GM21619 (cell line): ENCODE measurements around the gene SREK1.
"Not testable (repeated sequence)": the region's sequence is repeated elsewhere in the genome, so short reads cannot be mapped to it uniquely, and the experiment has no call there.

ENCODE experiments used
- ATAC-seq: cut with Tn5 transposase; IDR thresholded peaks from one replicate; pipeline ENCODE4 v1.9.1; 2021; ENCODE audit not compliant: unreplicated experiment

SREK1 gene, protein sequence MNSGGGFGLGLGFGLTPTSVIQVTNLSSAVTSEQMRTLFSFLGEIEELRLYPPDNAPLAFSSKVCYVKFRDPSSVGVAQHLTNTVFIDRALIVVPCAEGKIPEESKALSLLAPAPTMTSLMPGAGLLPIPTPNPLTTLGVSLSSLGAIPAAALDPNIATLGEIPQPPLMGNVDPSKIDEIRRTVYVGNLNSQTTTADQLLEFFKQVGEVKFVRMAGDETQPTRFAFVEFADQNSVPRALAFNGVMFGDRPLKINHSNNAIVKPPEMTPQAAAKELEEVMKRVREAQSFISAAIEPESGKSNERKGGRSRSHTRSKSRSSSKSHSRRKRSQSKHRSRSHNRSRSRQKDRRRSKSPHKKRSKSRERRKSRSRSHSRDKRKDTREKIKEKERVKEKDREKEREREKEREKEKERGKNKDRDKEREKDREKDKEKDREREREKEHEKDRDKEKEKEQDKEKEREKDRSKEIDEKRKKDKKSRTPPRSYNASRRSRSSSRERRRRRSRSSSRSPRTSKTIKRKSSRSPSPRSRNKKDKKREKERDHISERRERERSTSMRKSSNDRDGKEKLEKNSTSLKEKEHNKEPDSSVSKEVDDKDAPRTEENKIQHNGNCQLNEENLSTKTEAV

DNA sequence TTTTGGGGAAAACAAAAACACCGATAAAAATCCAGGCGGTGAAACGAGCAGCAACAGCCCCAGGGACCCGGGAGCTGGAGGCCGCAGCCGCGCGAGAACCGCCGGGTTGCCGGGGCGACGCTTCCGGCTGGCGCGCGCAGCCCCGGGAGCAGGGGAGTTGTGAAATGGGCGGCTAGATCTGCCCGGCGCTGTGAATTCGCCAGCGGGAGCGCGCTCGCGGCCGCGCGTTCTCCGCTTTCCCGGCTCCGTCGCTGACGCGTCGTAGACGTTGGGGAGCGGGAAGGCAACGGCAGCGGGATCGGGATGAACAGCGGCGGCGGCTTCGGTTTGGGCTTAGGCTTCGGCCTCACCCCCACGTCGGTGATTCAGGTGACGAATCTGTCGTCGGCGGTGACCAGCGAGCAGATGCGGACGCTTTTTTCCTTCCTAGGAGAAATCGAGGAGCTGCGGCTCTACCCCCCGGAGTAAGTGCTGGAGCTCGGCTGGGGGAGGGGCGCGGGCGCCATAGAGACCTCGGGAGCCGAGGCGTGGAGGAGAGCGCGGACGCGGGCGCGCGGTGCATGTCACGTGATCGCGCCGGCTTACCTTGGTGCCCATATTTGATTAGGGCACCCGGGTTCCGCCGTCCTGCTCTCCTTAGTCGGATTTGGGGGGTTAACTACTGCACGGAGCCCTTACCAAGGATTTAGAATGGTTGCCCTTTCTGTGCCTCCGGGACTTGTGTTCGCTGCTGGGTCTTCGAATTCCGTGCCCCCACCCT, at the start of gene SREK1:
Gene SREK1 (plus strand): TSS at position 227 of the 760 bp plus-strand sequence. CDS start 77 bp downstream, at position 304.
- ATAC-seq = peak; percentile 87

DNA sequence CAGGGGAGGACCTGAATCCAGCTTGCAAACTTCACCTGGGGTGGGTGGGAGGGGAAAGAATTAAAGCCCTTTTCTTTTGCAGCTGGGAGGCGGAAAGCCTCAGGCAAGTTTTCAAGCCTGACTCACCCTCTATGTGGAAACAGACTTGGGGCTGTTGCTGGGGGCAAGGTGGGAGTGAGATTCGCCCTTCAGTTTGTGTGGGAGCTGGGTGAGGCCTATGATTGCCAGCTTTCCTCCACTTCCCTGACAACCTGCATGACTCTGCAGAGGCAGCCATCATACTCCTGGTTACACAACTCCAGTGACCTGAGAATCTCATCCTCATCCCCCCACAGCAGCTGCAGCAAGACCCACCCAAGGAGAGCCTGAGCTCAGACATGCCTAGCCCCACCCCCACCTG, 43.2 kb upstream of the SREK1 start:
- no peak for ATAC-seq

DNA sequence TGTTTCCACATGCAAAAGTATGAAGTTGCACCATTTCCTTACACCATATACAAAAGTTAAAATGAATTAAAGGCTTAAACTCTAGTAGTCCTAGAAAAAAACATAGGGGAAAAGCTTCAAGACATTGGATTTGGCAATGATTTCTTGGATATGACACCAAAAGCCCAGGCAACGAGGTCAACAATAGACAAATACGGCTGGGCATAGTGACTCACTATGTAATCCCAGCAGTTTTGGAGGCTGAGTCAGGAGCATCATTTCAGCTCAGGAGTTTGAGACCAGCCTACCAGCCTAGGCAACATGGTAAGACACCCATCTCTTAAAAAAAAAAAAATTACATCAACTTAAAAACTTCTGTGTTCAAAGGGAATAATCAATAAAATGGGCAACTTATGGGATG, 30.9 kb upstream of the SREK1 start:
- no peak for ATAC-seq

DNA sequence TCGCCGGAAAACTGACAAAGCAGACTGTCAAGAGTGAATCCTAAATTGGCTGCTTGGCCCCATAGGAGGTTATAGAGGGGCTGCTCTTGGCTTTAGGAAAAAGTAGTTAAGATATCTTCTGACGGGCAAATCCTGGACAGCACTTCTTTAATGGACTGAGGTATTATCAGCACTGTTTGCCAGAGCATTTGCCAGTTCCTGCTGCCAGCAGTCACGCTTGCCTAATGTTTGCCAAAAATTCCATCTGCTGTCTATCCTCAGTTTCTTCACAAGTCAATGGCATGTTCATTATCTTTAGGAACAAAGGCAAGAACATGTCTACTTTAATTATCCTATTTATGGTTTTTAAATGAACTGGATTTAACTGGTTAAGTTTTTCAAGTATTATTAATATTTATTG, 25.8 kb upstream of the SREK1 start:
- ATAC-seq = no peak

DNA sequence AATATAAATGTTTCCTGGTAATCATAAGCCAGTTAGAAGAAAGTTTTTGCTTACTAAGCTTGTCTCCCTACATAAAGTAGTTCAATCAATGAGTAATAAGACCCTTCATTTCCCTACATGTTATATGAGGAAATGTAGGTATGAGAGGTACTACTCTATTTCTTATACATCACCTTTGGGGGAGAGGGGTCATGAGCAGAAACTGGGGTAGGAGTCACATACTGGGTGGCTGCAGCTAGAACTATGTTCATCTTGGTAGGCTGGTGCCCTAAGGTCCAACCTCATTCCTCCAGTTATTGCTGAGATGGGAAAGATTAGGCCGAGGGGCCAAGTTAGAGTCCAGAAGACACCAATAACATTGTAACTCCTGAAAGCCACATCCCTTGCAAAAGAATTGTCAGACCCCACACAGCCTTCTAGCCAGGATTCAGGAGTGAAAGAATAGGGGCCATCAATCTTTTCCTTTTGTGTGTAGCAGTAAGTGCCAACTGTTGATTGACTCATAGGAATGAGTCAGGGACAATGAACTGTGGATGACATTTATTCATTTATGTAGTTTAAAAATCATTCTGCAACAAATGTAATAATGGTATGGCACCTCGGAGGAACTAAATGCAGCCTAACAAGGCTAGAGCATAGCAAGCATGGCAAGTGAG, 21.6 kb upstream of the SREK1 start:
- no peak for ATAC-seq

DNA sequence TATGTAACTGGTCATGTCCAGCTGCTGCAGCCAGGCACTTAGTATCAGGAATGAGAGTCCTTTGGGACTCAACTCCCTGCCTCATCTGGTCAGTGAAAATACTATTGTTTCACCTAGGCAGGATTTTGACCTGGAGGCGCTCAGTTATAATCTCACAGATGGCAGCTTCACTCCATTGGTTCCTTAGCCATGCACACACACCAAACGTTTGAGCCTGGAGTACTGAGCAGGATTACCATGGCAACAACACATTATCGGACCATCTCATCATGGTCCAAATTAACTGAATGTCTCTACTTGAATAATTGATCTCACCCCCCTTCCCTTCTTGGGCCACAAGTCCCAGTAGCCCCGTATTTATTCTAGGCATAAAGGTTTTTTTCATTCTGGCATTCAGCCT, 15.0 kb upstream of the SREK1 start:
- no peak for ATAC-seq

DNA sequence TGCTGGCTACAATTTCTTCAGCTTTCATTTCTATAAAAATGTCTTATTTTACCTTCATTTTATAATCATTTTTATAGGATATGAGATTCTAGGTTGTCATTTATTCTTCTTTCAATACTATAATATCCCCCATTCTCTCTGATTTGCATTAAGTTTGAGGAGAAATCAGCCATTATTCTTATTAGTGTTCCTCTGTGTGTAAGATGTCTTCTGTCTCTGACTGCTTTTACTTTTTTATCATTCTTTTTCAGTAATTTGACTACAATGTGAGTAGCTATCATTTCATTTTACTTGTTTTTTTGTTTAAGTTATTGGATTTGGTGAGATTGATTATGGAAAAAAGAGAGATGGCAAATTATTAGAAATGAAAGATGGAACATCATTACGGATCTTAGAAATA, 13.6 kb upstream of the SREK1 start:
- no peak for ATAC-seq

DNA sequence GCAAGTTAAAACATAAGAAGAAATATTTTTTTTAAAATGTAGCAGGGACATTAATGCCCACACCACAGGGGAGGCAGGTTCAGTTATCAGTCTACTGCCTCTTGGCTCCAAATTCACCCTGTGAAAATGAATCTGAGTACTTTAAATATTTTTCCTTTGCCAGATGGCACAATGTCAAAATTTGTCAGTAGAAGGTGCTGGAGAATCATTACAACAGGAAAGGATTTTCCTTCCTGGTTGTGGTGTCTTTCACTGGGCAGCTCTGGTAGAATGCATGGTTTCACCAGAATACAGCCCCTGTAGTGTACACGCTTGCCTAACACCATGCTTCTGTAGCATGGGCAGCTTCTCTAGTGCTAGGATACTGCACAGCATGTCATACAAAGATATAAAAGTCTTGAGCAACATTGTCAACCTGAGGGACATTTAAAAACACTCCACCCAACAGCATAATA, 9.7 kb upstream of the SREK1 start:
- no peak for ATAC-seq

DNA sequence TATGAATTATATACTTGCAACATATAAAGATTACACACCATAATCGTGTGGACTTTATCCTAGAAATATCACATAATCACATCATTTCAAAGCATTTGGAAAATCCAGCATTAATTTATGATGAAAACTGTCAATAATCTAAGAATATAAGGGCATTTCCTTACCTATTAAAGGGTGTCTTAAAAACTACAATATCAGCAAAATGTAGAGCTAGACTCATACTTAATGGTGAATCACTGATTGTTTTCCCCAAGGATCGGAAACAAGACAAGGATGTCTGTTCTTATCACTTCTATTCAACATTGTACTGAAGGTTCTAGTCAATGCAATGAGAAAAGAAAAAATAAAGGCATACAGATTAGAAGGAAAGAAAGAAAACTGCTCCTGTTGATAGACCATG, 8.0 kb upstream of the SREK1 start:
- no peak for ATAC-seq

DNA sequence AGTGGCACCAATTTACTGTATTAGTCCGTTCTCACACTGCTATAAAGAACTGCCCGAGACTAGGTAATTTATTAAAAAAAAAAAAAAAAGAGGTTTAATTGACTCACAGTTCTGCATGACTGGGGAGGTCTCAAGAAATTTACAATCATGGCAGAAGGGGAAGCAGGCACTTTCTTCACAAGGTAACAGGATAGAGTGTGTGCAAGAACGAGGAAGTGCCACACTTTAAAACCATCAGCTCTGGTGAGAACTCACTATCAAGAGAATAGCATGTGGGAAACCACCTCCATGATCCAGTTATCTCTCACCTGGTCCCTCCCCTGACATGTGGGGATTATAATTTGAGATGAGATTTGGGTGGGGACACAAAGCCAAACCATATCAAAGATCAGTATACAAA, 7.2 kb upstream of the SREK1 start:
- ATAC-seq = not testable (repeated sequence)

DNA sequence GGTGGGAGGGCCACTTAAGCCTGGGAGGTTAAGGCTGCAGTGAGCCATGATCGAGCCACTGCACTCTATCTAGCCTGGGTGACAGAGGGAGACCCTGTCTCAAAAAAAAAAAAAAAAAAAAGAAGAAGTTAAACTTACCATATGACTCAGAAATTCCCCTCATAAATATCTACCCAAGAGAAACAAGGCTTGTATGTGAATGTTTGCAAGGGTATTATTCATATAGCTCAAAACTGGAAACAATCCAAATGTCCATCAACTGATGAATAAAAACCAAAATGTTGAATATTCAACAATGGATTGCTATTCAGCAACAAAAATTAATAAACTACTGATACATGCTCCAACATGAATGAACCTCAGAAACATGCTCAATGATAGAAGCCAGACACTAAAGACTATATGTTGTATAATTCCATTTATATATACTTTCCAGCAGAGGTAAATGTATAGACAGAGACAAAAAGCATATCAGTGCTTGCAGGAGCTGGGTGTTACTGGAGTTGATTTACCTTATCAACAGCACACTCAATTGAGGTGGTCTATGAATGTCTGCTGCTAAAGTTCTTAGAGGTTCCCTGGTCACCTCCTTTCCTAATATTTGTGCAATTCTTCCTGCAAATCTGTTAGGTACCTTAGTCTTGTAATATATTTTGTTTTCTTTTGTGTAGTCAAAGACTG, 5.3 kb upstream of the SREK1 start:
- no peak for ATAC-seq

DNA sequence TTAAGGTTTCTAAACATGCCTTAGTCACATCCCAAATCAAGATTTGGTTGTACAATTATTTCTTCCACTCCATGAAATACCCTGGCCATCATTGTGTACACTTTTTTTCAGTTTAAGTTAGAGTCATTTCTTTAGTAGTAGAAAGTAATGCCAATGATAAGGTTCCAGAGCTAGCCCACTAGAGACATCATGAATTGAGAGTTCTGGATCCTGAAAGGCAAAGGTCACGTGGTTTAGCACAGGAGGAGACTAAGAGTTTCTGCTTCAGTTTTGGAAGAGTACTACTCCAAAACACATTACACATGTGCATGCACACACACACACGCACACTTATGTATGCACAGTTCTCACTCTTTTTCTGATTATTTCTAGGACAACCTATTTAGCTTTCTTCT, 4.8 kb upstream of the SREK1 start:
- no peak for ATAC-seq

DNA sequence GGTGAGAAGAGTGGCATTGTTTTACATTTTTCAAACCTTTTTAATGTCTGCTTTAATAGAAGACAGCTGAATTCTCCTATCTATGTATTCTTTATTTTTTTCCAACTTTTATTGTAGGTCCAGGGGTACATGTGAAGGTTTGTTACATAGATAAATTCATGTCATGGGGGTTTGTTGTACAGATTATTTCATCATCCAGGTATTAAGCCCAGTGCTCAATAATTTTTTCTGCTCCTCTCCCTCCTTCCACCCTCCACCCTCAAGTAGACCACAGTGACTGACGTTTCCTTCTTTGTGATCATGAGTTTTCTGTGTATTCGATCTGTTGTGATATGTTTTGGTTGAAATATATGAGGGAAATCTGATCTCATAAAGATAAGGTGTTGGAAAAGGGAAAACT, 1.7 kb upstream of the SREK1 start:
- ATAC-seq = no peak

DNA sequence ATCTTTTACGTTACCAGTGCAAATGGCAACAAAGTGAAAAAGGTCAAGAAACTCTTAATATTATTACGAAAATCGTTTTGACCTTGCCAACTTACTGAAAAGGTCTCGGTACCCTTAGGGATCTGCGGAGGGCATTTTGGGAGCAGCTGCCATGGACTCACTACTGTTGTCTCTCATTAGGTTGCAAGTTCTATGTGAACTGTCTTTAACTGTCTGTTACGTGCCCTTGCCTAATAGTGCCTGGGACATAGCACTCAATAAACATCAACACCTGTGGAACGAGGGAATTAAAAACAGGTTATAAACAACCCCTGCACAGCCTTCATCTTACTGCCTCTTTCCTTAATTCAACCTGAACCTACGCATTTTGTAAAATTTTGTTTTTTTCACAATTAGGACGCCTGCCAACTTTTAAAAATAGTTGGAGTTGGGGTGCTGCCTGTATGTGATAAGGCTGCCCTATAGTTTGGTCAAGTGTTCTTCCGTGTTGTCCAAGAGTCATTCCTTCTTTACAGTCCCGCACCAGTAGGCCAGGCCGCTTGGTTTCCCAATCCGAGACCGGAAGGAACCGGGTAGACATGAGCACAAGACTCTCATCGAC, 527 bp upstream of the SREK1 start:
- peak; percentile 23 for ATAC-seq

DNA sequence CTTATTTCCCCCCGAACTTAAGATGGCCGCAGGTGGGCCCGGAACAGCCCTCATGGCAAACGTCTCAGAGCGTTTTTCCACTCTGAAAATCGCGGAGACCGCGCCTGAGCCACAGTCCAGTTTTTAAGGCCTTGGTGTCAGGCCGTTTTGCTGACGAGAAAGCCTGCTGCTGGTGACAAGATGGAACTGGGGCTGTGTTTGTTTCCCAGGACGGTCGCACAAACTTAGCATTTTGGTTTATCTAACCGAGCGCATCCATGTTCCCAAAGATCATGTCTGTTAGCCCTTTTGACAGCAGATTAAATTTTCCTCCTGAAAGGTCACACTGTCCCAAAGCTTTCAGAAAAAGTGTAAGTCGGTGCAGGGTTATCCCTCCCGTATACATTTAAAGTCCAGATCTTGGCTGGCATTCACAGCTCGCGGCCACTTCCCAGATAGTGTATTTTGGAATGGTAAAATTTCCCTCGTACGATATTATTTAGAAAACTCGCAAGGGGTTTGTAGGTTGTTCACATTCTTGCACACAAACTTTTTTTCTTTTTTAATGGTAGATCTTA, 812 bp downstream of the SREK1 start:
- ATAC-seq = peak; percentile 36

DNA sequence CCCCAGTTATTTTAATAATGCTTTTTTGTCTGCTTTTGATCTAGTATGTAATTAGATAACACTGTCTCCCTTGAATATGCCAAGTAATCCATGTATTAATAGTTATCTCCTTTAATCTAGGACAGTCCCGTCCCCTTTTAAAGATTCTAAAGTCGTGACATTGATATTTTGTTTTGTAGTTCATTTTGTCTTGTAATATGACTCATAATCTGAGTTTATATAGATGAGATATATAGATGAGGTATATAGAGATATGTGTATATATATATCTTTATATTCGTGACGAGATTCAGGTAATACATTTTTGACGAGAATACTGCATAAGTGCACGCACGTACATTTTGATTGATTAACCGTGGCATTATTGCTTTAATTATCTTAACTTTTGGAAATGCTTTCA, 1.6 kb downstream of the SREK1 start:
- no peak for ATAC-seq

DNA sequence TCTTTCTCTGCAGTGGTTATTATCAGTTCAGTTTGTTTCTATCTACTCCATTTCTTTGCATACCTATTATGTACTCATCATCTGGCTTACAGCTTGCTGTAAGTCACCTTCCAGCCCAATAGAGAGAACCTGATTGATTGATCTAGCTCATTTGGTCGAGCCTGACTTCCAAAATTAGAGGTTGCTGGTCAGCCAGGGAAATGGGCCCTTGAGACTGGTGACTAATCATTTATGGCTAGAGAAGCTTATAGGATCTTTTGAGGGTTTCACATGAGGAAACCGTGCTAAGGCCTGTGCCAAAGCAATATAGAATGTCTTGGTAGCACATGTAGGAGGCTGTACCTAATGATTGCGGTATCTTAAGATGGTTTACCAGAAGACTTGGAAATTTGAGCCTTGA, 5.8 kb downstream of the SREK1 start:
- no peak for ATAC-seq

DNA sequence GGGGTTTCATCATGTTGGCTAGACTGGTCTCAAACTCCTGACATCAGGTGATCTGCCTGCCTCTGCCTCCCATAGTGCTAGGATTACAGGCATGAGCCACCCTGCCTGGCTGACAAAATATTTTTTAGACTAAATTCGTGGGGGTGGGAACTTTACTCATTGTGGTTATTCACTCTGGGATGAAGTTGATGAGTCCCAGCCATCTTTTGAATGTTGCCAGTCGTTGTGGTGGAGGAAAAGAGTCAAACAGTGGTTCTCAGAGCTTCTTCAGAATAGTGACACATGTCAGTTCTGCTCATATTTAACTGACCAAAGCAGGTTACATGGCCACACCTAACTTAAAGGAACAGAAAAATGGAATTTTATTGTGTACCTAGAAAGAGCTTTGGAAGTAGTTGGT, 6.9 kb downstream of the SREK1 start:
- ATAC-seq = no peak

DNA sequence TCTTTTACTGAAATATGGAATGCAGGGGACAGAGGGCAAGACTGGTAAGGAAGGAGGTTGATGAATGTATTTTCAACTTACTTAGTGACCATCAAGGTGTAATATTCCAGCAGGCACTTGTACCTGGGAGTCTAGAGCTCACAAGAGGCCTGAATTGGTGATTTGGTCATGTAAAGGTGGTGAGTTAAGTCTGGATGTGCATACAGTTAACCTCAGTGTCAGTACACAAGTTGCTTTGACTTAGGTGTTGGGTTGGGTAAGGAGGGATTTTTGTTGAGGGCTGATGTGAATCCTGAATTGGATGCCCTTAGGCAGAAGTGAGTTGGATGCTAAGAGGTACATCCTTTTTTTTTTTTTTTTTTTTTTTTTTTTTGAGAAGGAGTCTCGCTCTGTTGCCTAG, 7.4 kb downstream of the SREK1 start:
- no peak for ATAC-seq

DNA sequence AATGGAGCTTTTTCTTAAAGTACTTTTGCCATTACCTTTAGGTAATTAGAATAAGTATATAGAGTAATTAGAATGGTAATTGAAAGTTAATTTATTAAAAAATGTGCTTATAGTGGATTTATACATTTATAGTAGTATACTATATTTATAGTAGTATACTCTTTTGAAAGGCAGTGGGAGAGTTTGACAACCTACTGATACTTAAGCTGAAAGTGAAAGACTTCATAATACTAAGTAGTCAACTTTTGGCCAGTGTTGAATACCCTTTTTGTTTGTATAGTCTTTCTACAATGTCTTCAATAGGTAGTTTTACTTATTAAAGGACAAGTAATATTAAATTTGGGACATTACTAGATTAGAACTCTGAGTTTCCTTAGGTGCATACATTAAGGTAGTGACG, 12.9 kb downstream of the SREK1 start:
- ATAC-seq = no peak
